ENCODE measurements around the gene ANKRD24.
"Not testable (repeated sequence)": the region's sequence is repeated elsewhere in the genome, so short reads cannot be mapped to it uniquely, and the experiment has no call there.

Gene ANKRD24

DNA sequence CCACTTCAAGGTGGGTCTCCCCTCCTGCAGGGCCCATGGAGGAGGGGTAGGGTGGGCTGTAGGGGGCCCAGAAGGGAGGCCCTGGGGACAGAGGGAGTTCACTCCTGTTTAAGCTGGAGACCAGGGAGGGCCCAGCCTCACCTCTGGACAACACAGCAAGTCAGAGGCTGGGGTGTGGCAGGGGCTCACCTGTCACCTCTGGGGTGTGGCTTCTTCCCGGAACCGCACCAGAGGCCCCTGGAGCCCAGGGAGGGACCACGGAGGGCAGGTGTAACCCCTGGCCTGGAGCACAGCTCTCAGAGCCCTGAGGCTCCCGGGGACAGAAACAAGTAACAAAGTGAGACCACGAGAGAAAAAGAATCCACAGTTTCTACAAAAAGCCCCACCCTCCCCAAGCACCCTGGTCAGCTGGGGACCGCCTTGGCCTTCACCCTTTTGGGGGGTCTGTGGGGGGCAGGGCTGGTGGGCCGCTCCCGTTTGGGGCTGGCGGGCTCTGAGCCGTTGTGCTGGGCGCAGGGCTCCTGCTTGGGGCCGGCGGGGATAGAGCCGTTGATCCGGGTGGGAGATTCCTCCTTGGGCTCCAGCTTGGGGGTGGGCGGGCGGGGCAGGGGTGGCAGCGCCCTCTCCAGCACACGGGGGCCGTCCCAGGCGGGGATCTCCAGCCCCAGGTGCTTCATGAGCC, 8.1 kb upstream of the ANKRD24 start:
- no peak for DNase-seq

DNA sequence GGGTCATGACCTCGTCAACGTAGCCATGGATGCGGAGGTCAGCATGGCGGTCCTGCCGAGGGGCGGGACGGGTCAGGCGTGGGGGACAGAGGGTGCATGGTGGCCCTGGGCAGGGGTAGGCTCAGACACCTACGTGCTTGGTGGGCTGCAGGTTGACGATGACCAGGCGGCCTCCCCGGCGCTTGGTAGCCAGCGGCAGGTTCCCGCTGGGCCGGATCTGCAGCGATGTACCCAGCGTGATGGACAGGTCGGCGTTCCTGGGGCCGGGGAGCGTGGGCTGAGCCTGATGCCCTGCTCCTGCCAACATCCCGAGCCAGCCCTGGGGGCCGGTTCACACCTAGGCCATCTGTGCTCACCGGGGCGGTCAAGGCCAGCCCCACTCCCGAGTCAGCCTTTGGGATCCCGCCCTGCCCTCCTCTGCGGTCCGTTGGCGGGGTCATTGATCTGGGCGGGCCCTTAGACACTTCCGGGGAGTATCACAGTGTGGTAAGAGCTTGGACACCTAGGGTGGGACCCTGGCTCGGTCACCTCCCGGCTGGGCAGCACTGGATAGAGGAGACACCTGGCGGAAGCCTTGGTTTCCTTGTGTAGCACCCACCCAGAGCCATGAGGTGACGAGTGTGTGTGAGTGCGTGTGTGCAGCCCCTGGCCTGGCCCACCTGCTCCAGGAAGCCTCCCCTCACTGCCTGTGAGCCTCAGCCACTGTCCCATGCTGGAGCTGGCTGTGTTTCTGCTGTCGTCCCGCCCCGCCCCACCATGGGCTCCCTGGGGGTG, 7.4 kb upstream of the ANKRD24 start:
- no peak for DNase-seq

DNA sequence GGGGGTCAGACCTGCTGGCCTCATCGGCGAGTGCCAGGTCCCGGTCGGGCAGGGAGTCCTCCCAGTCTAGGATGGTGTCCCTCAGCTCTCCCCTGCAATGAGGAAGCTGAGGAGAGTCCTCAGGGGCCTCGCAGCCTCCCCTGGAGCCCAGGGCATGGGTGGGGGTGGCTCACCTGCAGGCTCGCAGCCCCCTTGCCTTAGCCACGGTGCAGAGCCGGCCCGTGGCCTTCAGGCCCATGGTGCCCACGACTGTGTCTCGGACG, 6.9 kb upstream of the ANKRD24 start:
- DNase-seq, result no peak

DNA sequence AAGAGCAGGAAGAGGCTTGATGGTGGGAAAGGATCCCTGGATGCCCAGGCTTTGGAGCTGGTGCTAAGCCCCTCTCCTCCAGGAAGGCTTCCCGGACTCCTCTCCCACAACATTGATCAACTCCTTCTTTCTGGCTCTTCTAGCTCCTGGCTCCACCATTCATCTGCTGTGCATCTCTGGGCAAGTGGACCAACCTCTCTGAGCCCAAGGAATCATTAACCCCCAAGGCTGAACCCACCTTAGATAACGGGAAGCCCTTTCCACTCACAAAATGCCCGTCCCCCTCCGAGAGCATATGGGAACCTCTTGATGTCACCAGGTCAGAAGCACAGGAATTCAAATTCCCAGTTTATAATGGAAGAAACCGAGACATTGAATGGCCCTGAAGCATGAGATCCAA, 5.3 kb upstream of the ANKRD24 start:
- DNase-seq, result no peak

DNA sequence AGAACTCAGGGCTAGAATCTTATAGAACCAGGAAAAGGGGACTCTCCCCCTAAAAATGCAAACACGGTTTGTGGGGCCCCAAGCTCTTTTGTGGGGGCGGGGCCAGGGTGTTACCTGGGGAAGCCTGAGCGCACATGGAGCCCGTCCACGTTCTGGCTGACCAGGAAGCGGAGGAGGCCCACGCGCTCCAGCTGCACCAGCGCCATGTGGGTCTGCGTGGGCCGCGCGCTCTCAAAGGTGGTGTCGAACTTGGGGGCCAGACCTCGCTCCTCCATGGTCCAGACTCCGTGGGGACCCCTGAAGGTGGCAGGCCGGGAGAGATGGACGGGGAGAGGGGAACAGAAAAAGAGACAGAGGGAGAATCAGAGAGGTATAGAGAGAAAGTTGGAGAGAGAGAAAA, 3.5 kb upstream of the ANKRD24 start:
- no peak for DNase-seq

DNA sequence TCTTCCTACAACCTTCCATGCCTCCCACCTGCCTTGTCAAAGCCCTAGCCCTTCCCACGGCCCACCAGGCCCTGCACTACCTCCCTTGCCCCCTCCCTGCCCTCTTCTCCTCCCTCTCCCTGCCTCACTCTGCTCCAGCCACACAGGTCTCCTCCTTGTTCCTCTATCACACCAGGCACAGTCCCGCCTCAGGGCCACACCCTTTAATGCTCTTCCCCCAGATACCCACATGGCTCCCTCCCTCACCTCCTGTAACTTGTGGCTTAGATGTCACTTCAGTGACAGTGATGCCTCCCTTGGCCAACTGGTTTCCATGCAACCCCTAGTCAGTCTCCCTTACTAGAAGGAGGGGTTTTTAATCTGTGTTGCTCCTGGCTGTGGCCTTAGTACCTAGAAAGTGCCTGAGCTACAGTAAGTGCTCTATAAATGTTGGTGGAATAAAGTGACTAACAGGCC, 1.4 kb upstream of the ANKRD24 start:
- no peak for DNase-seq

GRCh38 chr19:4183967-4184717, 1.7 kb downstream of the ANKRD24 start:
- DNase-seq, result no peak

DNA sequence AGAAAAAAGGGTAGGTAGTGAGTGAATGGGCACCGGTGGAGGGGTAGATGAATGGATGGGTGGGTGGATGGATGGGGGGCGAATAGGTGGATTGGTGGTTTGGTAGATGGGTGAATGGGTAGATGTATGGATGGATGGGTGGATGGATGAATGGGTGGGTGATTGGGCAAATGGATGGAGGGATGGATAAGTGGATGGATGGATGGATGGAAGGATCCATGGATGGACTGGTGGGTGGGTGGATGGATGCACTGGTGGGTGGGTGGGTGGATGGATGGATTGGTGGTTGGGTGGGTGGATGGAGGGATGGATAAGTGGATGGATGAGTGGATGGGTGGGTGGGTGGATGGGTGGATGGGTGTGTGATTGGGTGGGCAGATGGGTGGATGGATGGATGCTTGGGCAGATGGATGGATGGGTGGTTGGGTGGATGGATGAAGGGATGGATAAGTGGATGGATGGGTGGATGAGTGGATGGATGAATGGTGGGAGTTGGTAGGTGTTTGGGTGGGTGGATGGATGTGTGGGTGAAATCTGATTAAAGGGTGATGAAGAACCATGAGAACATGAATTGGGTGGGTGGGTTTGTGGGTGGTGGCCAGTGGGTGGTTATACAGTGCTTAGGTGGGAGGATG, 2.3 kb downstream of the ANKRD24 start:
- no peak for DNase-seq

DNA sequence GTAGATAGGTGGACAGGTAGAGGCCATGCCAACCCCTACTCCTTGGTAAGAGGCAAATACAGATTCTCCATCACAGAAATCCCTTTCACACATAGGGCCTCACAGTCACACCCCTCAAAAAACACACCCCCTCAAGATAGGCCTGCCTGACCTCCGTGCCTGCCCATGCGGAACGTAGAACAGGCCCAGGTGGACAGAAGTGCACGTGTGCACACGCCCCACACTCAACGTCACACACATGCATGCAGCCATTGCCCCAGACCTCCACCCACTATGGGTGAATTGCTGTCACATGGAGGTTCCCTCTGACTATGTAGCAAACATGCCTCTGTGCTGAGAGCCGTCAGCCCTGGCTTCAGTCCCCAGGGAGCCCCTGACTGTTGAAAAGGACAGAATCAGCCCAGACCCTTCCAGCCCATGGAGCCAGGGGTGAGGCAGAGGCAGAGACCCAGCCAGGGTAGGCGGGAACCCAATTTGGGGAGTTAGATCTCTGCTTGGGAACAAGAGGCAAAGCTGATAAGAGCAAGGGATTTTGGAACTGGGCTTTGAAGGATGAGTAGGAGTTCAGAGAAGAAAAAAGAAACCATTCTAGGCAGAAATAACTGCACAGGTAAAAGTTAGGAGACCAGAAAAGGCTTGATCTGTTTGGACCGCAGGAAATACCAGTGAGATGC, 3.1 kb downstream of the ANKRD24 start:
- DNase-seq, result no peak

- peak; percentile 81 for DNase-seq
These were observed 3.9 kb downstream of the ANKRD24 start for GRCh38 chr19:4186087-4186993.

DNA sequence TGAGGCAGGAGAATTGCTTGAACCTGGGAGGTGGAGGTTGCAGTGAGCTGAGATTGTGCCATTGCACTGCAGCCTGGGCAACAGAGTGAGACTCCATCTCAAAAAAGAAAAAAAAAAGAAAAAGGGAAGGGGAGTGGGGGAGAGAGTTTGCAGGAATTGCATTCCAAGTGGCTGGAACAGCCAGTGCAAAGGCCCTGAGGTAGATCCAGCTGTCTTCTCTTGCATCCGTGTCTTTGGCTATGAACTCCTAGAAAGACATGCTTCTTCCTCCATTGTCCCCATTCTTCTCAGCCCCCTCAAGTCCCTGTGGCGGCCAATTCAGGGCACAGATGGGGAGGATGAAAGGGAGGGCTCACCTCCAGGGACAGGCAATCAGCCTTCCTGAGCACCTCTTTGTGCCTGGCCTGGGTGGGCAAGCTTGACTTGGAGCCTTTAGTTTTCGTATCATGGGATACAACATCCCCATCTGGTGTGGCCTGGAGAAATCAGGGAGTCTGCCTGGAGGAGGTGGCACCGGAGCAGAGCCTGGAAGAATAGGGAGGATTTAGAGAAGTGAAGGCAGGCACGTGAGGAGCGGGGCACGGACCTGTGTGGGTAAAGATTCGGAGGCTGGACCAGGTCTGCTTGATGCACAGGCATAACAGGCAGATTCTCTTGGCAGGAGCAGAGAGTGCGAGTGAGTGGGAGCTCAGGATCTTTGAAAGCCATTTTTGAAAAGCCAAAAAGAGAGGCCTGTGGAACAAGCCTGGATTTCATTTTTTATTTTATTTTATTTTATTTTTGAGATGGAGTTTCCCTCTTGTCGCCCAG, 5.0 kb downstream of the ANKRD24 start:
- no peak for DNase-seq

GRCh38 chr19:4189641-4190040, 7.2 kb downstream of the ANKRD24 start:
- no peak for DNase-seq

DNA sequence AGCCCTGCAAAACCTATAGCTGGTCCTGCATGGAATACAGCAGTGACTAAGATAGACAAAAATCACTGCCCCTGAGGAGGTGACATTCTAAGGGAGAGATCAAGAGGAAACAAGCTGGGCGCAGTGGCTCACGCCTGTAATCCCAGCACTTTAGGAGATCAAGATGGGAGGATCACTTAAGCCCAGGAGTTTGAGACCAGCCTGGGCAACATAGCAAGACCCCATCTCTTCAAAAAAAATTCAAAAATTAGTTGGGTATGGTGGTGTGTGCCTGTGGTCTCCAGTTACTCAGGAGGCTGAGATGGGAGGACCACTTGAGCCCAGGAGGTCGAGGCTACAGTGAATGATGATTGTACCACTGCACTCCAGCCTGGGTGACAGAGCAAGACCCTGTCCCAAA, 10.0 kb downstream of the ANKRD24 start:
- not testable (repeated sequence) for DNase-seq

DNA sequence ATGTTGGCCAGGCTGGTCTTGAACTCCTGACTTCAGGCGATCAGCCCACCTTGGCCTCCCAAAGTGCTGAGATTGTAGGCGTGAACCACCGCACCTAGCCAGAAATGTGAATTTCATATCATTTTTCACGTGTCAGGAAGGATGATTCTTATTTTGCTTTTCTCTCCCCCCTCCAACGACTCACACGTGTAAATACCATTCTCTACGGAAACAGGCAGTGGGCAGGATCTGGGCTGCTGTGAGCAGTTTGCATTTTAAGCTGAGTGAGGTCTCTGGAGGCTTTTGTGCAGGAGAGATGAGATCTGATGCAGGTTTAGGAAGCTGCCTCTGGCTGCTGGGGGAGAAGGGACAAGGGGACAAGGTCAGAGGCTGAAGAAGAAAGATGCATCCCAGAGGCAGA, 11.9 kb downstream of the ANKRD24 start:
- DNase-seq, result no peak

DNA sequence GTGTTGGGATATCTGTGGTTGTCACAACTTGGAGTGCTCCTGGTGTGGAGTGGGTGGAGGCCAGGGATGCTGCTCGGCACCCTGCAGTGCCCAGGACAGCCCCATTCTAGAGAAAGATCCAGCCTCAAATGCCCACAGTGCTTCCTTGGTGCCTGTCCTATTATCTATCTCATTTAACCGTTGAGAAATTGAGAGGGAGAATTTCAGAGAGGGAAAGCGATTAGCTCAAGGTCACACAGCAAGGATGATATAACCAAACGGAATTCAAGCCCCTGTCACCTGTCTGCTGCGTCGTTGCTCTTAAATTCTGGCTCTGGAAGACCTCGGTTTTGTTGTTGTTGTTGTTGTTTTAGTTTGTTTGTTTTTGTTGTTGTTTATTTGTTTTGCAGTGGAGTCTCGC, 13.5 kb downstream of the ANKRD24 start:
- no peak for DNase-seq

- DNase-seq, result no peak
These were observed 14.2 kb downstream of the ANKRD24 start for GRCh38 chr19:4196587-4197148.

- no peak for DNase-seq
These were observed 14.7 kb downstream of the ANKRD24 start for GRCh38 chr19:4197228-4197624.

- DNase-seq, result no peak
These were observed 15.4 kb downstream of the ANKRD24 start for GRCh38 chr19:4197625-4198466.

- DNase-seq, result no peak
These were observed 16.1 kb downstream of the ANKRD24 start for GRCh38 chr19:4198467-4199126.

All from activated naive CD4-positive, alpha-beta T cell treated with Interleukin-2 at 50 U/mL for 16 hours (primary cell).